Karpas-422 (cell line): ENCODE data around the gene AMMECR1. TPM values are rescaled to one million over a fixed set of nuclear protein-coding genes. Genes with fewer than 3 reads are reported as not detected.

Experiments used
- DNase-seq: peaks from one replicate; pipeline ENCODE4 v3.0.0-alpha.2; 2015
- H2AFZ ChIP-seq: fragments of 200-600 bp; sonication (generic); 2 replicates; pipeline ENCODE4 v1.6.1; 2014; ENCODE audit warnings: antibody characterized with exemption, low read length, mixed read lengths
- H3K27ac ChIP-seq: fragments of 200-600 bp; sonication (generic); 2 replicates; pipeline ENCODE4 v1.5.1; 2014; ENCODE audit warnings: mild to moderate bottlenecking, low read length, moderate library complexity
- H3K27me3 ChIP-seq: fragments of 200-600 bp; sonication (generic); 2 replicates; pipeline ENCODE4 v1.6.1; 2014; ENCODE audit warnings: low read length, mixed read lengths
- H3K36me3 ChIP-seq: fragments of 200-600 bp; sonication (generic); 2 replicates; pipeline ENCODE4 v1.6.1; 2014; ENCODE audit warnings: low read length, mixed read lengths; ENCODE audit not compliant: insufficient read depth
- H3K4me1 ChIP-seq: fragments of 200-600 bp; sonication (generic); 2 replicates; pipeline ENCODE4 v1.6.1; 2014; ENCODE audit warnings: mild to moderate bottlenecking, low read length, mixed read lengths
- H3K4me2 ChIP-seq: fragments of 200-600 bp; sonication (generic); 2 replicates; pipeline ENCODE4 v1.6.1; 2014; ENCODE audit warnings: low read length, low read depth, mild to moderate bottlenecking; ENCODE audit not compliant: poor library complexity, severe bottlenecking
- H3K4me3 ChIP-seq: fragments of 200-600 bp; sonication (generic); 2 replicates; pipeline ENCODE4 v1.5.1; 2014; ENCODE audit warnings: mild to moderate bottlenecking, antibody characterized with exemption, low read length, mixed read lengths
- H3K79me2 ChIP-seq: fragments of 200-600 bp; sonication (generic); 2 replicates; pipeline ENCODE4 v1.6.1; 2014; ENCODE audit warnings: mild to moderate bottlenecking, low read length, mixed read lengths
- H3K9ac ChIP-seq: fragments of 200-600 bp; sonication (generic); 2 replicates; pipeline ENCODE4 v1.6.0; 2014; ENCODE audit warnings: low read length
- H3K9me2 ChIP-seq: fragments of 200-600 bp; sonication (generic), shearing (Covaris generic); replicated peaks from 2 replicates; pipeline ENCODE4 v1.6.0; 2014; ENCODE audit warnings: mild to moderate bottlenecking, low read length, moderate library complexity; ENCODE audit not compliant: insufficient read depth
- H3K9me3 ChIP-seq: fragments of 300-700, 200-600 bp; sonication (generic); 2 replicates; pipeline ENCODE4 v1.6.1; 2014; ENCODE audit warnings: low read length, mixed read lengths
- H4K20me1 ChIP-seq: fragments of 200-600 bp; sonication (generic); 2 replicates; pipeline ENCODE4 v1.6.1; 2014; ENCODE audit warnings: mild to moderate bottlenecking, antibody characterized with exemption, low read length, low read depth; ENCODE audit not compliant: insufficient read depth
- total RNA-seq: library from RNA; depleted of rRNA; stranded (reverse); fragments of >200 nt; shearing (Covaris generic); gene quantifications from 2 replicates; pipeline ENCODE4 v1.2.3, GENCODE V29; 2014; ENCODE audit warnings: low replicate concordance

Gene AMMECR1
- total RNA-seq, 1 experiment from 2014 or later: 15.1 TPM

- Histone ChIP-seq H3K27ac (no peak overlapping the region), H3K4me2 (no peak overlapping the region), H3K36me3 (no peaks in the 10 kb centered on the region), H3K27me3 (no peaks in the 10 kb centered on the region), H3K4me1 (peaks cover 26% of the 10 kb centered on the region), H3K4me3 (no peak overlapping the region), H3K79me2 (peaks cover 51% of the 10 kb centered on the region), H2AFZ (no peak overlapping the region), H3K9me2 (no peaks in the 10 kb centered on the region), H3K9ac (no peak overlapping the region), H4K20me1 (no peaks in the 10 kb centered on the region), H3K9me3 (no peaks in the 10 kb centered on the region)
- peak; percentile 29 for DNase-seq
Measured at GRCh38 chrX:110224926-110225617, 92.8 kb downstream of the AMMECR1 start.

GRCh38 chrX:110222497-110223257 is 95.2 kb downstream of the AMMECR1 start:
- no peaks in the 10 kb centered on the region for H3K9me3 ChIP-seq
- peaks cover 11% of the 10 kb centered on the region for H3K4me1 ChIP-seq

DNA sequence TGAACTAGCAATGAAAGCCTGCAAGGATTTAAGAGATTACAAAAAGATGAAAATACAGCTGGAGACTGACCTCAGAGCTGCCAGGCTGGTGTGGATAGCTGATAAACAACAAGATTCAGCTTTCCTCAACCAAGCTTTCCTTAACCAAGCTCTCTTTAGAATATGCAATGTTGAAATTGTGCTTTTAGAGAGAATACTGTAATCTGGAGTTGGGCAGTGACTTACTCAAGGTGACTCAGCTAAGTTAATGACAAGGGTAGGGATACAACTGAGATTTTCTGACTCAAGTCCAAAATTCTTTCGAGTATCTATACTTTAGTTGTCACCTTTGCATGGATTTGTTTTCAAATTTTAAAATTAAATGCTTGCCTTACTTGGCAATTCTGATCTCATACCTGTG is 98.0 kb downstream of the AMMECR1 start:
- Histone ChIP-seq H3K27ac (0 out of 2 replicates have a peak overlapping the region, but pooled peaks have one; percentile 8), H3K9me2 (no peaks in the 10 kb centered on the region), H3K27me3 (no peaks in the 10 kb centered on the region), H3K4me1 (peaks cover 10% of the 10 kb centered on the region), H3K4me3 (no peak overlapping the region), H3K4me2 (no peak overlapping the region), H4K20me1 (no peaks in the 10 kb centered on the region), H3K79me2 (peaks cover 39% of the 10 kb centered on the region), H3K36me3 (no peaks in the 10 kb centered on the region), H2AFZ (no peak overlapping the region), H3K9ac (no peak overlapping the region), H3K9me3 (no peaks in the 10 kb centered on the region)
- no peak for DNase-seq

More at GRCh38 chrX:110222497-110223257, 95.2 kb downstream of the AMMECR1 start:
- no peak overlapping the region for H3K4me3 ChIP-seq
- no peaks in the 10 kb centered on the region for H4K20me1 ChIP-seq
- H3K9ac ChIP-seq: no peak overlapping the region
- H3K36me3 ChIP-seq: no peaks in the 10 kb centered on the region
- no peak overlapping the region for H3K27ac ChIP-seq
- peak; percentile 9 for DNase-seq
- H3K27me3 ChIP-seq: no peaks in the 10 kb centered on the region
- H3K9me2 ChIP-seq: no peaks in the 10 kb centered on the region
- H2AFZ ChIP-seq: no peak overlapping the region
- H3K79me2 ChIP-seq: peaks cover 53% of the 10 kb centered on the region
- H3K4me2 ChIP-seq: no peak overlapping the region

DNA sequence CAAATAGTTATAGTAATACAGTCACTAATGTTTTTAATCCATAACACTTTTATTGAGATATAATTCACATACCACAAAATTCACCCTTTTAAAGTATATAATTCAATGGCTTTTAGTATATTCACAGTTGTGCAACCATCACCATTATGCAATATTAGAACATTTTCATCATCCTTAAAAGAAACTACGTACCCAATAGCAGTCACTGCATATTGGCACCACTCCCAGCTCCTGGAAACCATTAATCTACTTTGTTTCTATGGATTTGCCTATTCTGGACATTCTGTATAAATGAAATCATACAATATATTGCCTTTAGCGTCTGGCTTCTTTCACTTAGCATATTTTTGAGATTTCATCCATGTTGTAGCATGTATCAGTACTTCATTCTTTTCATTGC is 99.3 kb downstream of the AMMECR1 start:
- no peak overlapping the region for H3K4me3 ChIP-seq

DNA sequence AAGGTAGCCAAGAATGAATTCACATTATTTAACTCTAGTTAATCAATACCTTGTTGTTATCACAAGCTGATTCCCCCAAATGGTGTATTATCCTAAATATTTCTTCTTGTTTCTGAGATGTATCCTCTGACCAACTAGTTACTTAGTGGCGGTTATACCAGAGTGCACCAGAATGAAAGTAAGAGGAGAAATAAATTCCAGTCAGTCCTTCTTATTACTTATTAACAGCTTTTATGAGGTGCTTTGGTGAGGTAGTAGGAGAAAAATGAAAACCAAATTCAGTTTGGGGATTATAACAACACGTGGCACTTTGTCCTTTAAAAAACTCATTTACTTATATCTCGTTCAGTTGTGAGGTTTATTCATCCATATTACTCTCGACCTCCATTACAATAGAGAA is 101.9 kb downstream of the AMMECR1 start:
- Histone ChIP-seq H2AFZ (no peak overlapping the region), H3K27ac (no peak overlapping the region), H3K9me3 (no peaks in the 10 kb centered on the region), H3K9me2 (no peaks in the 10 kb centered on the region), H3K4me2 (no peak overlapping the region), H4K20me1 (no peaks in the 10 kb centered on the region), H3K9ac (no peak overlapping the region), H3K4me3 (no peak overlapping the region), H3K27me3 (no peaks in the 10 kb centered on the region), H3K4me1 (peaks cover 10% of the 10 kb centered on the region), H3K79me2 (peaks cover 27% of the 10 kb centered on the region), H3K36me3 (no peaks in the 10 kb centered on the region)
- no peak for DNase-seq

More for the DNA sequence above, 99.3 kb downstream of the AMMECR1 start:
- H3K4me1 ChIP-seq: peaks cover 10% of the 10 kb centered on the region
- H3K9me3 ChIP-seq: no peaks in the 10 kb centered on the region
- H3K9ac ChIP-seq: no peak overlapping the region
- H2AFZ ChIP-seq: no peak overlapping the region
- no peak overlapping the region for H3K27ac ChIP-seq
- no peaks in the 10 kb centered on the region for H3K9me2 ChIP-seq
- H3K4me2 ChIP-seq: no peak overlapping the region
- no peaks in the 10 kb centered on the region for H4K20me1 ChIP-seq
- no peaks in the 10 kb centered on the region for H3K36me3 ChIP-seq
- H3K27me3 ChIP-seq: no peaks in the 10 kb centered on the region
- peaks cover 36% of the 10 kb centered on the region for H3K79me2 ChIP-seq
- DNase-seq: no peak

DNA sequence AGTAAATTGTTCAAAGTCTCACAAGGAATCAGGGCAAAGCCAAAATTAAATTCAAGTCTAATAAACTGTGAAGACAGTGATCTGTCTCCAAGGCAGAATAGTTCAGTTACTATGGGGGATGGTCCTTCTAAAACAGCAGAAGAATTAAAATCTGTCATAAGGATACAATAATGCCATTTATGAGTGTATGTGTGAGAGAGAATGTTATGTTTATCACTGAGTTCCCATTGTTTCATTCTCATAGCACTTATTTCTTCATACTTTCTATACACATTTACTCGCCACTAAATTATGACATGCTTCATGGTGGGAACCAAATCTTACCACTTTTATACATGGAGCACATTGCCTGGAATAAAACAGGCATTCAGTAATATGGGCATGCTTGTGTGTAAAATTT is 102.5 kb downstream of the AMMECR1 start:
- H3K4me1 ChIP-seq: peaks cover 10% of the 10 kb centered on the region
- no peak overlapping the region for H3K27ac ChIP-seq
- H4K20me1 ChIP-seq: no peaks in the 10 kb centered on the region
- H3K4me2 ChIP-seq: no peak overlapping the region
- H3K36me3 ChIP-seq: no peaks in the 10 kb centered on the region
- H3K79me2 ChIP-seq: peaks cover 24% of the 10 kb centered on the region; the same call in 1 of the 2 replicates
- no peaks in the 10 kb centered on the region for H3K9me3 ChIP-seq
- no peak overlapping the region for H2AFZ ChIP-seq
- DNase-seq: no peak
- no peak overlapping the region for H3K4me3 ChIP-seq
- no peaks in the 10 kb centered on the region for H3K9me2 ChIP-seq
- no peaks in the 10 kb centered on the region for H3K27me3 ChIP-seq
- H3K9ac ChIP-seq: no peak overlapping the region

DNA sequence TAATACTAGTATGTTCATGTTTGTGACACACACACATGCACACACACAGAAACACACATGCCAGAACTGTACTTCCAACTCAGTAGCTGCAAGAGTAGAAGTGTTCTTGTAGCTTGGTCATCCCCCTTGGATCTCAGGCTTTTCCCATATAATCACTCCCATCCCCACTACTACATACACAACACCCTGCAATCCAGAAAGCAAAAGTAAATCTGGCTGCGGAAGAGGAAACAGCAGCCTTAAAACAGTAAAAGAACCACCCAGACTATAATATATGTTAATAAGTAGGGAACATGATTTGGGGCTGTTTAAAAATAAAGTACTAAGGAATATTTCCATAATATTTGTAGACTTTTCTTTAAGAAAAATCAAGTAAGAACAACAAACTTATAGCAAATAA is 103.2 kb downstream of the AMMECR1 start:
- Histone ChIP-seq H3K4me3 (no peak overlapping the region), H3K9me2 (no peaks in the 10 kb centered on the region), H3K9me3 (no peaks in the 10 kb centered on the region), H3K27ac (no peak overlapping the region), H3K9ac (no peak overlapping the region), H3K4me1 (peaks cover 2% of the 10 kb centered on the region; the same call in 1 of the 2 replicates), H4K20me1 (no peaks in the 10 kb centered on the region), H2AFZ (no peak overlapping the region), H3K36me3 (no peaks in the 10 kb centered on the region), H3K79me2 (peaks cover 17% of the 10 kb centered on the region; the same call in 1 of the 2 replicates), H3K4me2 (no peak overlapping the region), H3K27me3 (no peaks in the 10 kb centered on the region)
- DNase-seq: peak; percentile 24

DNA sequence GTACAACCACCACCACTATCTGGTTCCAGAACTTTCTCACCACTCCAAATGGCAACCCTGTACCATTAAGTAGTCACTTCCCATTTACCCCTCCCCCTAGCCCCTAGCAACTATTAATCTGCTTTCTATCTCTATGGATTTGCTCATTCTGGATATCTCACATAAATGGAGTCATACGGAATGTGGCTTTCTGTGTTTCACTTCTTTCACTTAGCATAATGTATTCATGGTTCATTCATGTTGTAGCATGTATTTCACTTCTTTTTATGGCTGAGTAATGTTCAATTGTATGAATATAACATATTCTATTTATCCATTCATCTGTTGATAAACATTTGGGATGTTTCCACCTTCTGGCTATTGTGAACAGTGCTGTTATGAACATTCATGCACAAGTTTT is 104.7 kb downstream of the AMMECR1 start:
- Histone ChIP-seq H3K9me3 (no peaks in the 10 kb centered on the region), H4K20me1 (no peaks in the 10 kb centered on the region), H3K36me3 (no peaks in the 10 kb centered on the region), H3K9me2 (no peaks in the 10 kb centered on the region), H3K4me1 (no peaks in the 10 kb centered on the region), H3K79me2 (peaks cover 10% of the 10 kb centered on the region; the same call in 1 of the 2 replicates), H3K4me3 (no peak overlapping the region), H3K4me2 (no peak overlapping the region), H3K9ac (no peak overlapping the region), H3K27me3 (no peaks in the 10 kb centered on the region), H3K27ac (no peak overlapping the region), H2AFZ (no peak overlapping the region)
- DNase-seq: no peak
